GM21619 (cell line): ENCODE measurements around the gene ACTR2.
A peak's percentile ranks its signal among the peaks of the same experiment; 100 is the strongest.
"Not testable (repeated sequence)": the region's sequence is repeated elsewhere in the genome, so short reads cannot be mapped to it uniquely, and the experiment has no call there.

Experiments
- ATAC-seq: cut with Tn5 transposase; IDR thresholded peaks from one replicate; pipeline ENCODE4 v1.9.1; 2021; ENCODE audit not compliant: unreplicated experiment

The ACTR2 gene

GRCh38 chr2:65228263-65228750 lies 676 bp downstream of the ACTR2 start:
- ATAC-seq: peak; percentile 36

GRCh38 chr2:65231121-65231520 lies 3.5 kb downstream of the ACTR2 start:
- no peak for ATAC-seq

- no peak for ATAC-seq
Observed at GRCh38 chr2:65231892-65232477, 4.4 kb downstream of the ACTR2 start.

- no peak for ATAC-seq
Observed at GRCh38 chr2:65232636-65233035, 5.0 kb downstream of the ACTR2 start.

GRCh38 chr2:65240657-65241056 lies 13.0 kb downstream of the ACTR2 start:
- no peak for ATAC-seq

- ATAC-seq: not testable (repeated sequence)
Observed at GRCh38 chr2:65244452-65244851, 16.8 kb downstream of the ACTR2 start.

- no peak for ATAC-seq
Observed at GRCh38 chr2:65252640-65253039, 25.0 kb downstream of the ACTR2 start.

- no peak for ATAC-seq
Observed at GRCh38 chr2:65255356-65255755, 27.7 kb downstream of the ACTR2 start.

- no peak for ATAC-seq
Observed at GRCh38 chr2:65256054-65256453, 28.4 kb downstream of the ACTR2 start.

GRCh38 chr2:65257866-65258265 lies 30.2 kb downstream of the ACTR2 start:
- ATAC-seq: not testable (repeated sequence)

- no peak for ATAC-seq
Observed at GRCh38 chr2:65261676-65262075, 34.0 kb downstream of the ACTR2 start.

GRCh38 chr2:65263262-65263661 lies 35.6 kb downstream of the ACTR2 start:
- ATAC-seq: no peak

- no peak for ATAC-seq
Observed at GRCh38 chr2:65263986-65264385, 36.4 kb downstream of the ACTR2 start.

GRCh38 chr2:65264821-65265670 lies 37.4 kb downstream of the ACTR2 start:
- ATAC-seq: no peak

- no peak for ATAC-seq
Observed at GRCh38 chr2:65265671-65266045, 38.0 kb downstream of the ACTR2 start.

- no peak for ATAC-seq
Observed at GRCh38 chr2:65267008-65267407, 39.4 kb downstream of the ACTR2 start.

GRCh38 chr2:65268957-65269356 lies 41.3 kb downstream of the ACTR2 start:
- no peak for ATAC-seq

- ATAC-seq: no peak
Observed at GRCh38 chr2:65273344-65273743, 45.7 kb downstream of the ACTR2 start.

- no peak for ATAC-seq
Observed at GRCh38 chr2:65275141-65275915, 47.7 kb downstream of the ACTR2 start.

- ATAC-seq: no peak
Observed at GRCh38 chr2:65276609-65277008, 49.0 kb downstream of the ACTR2 start.

- ATAC-seq: no peak
Observed at GRCh38 chr2:65277118-65277517, 49.5 kb downstream of the ACTR2 start.
